ENCODE measurements around the gene RNF220. TPM values are rescaled to one million over a fixed set of nuclear protein-coding genes. Genes with fewer than 3 reads are reported as not detected.

RNF220 gene
- total RNA-seq, 4 donors from 2014 or later: 53.5 to 112 (median 61.9) TPM

GRCh38 chr1:44408212-44408582, 3.1 kb downstream of the RNF220 start:
- TF ChIP-seq CTCF (IDR thresholded peaks at IDR 0.05; ENCODE audit: low read depth): no peak

- TF ChIP-seq CTCF (IDR thresholded peaks at IDR 0.05; ENCODE audit: low read depth): no peak
These were observed 3.9 kb downstream of the RNF220 start for GRCh38 chr1:44408632-44409602.

GRCh38 chr1:44409757-44410156, 4.7 kb downstream of the RNF220 start:
- TF ChIP-seq CTCF (IDR thresholded peaks at IDR 0.05; ENCODE audit: low read depth): no peak

- no peak for TF ChIP-seq CTCF (IDR thresholded peaks at IDR 0.05; ENCODE audit: low read depth)
These were observed 6.8 kb downstream of the RNF220 start for GRCh38 chr1:44411861-44412260.

GRCh38 chr1:44412601-44413000, 7.5 kb downstream of the RNF220 start:
- no peak for TF ChIP-seq CTCF (IDR thresholded peaks at IDR 0.05; ENCODE audit: low read depth)

GRCh38 chr1:44413740-44414139, 8.7 kb downstream of the RNF220 start:
- TF ChIP-seq CTCF (IDR thresholded peaks at IDR 0.05; ENCODE audit: low read depth): no peak

- no peak for TF ChIP-seq CTCF (IDR thresholded peaks at IDR 0.05; ENCODE audit: low read depth)
These were observed 10.0 kb downstream of the RNF220 start for GRCh38 chr1:44415013-44415412.
